NCI-H524 (cell line): ENCODE measurements around the gene EXOC2.

Experiments used
- DNase-seq, 2 experiments: peaks; one replicate each; lab custom pipeline; 2025; lab: John Stamatoyannopoulos, UW

Gene EXOC2

GRCh38 chr6:465531-466348, 227.2 kb downstream of the EXOC2 start:
- peak; percentile 10 to 47 for DNase-seq

DNA sequence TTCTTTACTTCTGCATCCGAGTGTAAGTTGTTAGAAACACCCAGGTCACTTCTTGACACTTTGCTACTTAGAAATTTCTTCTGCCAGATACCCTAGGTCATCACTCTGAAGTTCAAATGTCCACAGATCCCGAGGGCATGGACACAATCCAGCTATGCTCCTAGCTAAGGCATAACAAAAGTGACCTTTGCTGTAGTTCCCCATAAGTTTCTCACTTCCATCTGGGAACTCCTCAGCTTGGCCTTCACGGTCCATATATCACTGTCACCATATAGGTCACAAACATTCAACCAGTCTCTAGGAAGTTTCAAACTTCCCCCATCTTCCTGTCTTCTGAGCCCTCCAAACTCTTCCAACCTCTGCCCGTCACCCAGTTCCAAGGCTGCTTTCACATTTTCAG, 236.1 kb downstream of the EXOC2 start:
- no peak for DNase-seq

- DNase-seq: no peak
Measured at GRCh38 chr6:456358-456867, 236.5 kb downstream of the EXOC2 start.

DNA sequence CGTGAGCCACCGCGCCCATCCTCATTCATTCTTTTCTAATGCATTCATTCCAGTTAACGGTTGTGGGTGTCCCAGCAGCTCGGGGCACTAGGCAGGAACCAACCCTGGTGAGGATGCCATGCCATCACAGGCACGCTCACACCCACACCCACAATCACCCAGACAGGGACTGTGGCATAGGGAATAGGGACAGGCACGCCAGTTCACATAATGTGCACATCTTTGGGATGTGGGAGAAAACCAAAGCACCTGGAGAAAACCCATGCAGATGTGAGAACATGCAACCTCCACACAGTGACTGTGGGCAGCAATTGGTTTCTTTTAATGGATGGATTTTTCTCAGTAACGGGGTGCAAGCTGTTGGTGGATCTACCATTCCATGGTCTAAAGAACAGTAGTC, 237.1 kb downstream of the EXOC2 start:
- no peak for DNase-seq

GRCh38 chr6:455006-455585, 237.8 kb downstream of the EXOC2 start:
- DNase-seq: no peak

DNA sequence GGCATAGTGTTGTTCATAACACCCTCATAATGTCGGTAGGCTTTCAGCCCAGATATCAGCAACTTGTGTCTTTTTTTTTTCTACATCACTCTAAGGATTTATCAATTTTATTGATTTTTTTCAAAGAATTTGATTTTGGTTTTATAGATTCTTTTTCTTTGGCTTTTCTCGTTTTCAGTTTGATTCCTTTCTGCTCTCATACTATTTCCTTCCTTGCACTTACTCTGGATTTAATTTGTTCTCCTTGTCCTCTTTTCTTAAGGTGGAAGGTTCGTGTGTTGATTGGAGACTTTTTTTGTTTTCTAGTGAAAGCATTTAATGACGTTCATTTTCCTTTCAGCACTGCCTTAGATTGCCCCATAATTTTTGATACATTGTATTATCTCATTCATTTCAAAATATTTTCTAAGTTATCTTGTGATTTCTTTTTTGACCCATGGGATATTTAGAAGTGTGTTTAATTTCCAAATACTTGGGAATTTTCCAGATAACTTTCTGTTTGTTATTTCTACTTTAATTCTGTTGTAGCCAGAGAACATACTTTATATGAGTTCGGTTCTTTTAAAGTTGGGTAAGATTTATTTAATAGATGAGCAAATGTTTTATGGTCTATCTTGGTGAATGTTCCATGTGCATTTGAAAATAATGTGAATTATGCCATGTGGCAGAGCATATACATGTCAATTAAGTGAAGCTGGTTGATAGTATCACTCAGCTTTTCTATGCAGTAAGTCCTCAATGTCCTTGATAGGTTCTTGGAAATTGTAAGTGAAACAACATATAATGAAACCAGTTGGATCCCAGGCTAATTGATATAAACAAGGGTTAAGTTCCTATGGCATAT, 238.6 kb downstream of the EXOC2 start:
- no peak for DNase-seq

DNA sequence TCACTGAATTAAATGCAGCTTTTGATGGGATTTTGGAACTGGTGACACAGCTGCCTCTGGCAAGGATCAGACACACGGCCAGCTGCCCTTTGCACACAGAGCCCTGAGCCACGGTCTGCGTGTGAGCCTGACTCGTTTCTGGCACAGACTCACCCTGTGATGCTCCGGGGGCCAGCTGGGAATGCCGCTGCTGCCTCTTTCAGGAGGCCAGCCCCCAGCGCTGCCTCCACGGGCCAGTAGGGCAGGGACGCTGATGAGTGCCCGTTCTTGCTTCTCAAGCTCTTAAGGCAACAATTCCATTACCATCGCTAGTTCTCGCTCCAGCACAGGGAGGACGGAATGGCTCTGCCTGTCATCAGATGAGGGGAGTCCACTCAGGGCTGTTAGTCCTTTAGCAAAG, 239.8 kb downstream of the EXOC2 start:
- peak; percentile 24 to 57 for DNase-seq

DNA sequence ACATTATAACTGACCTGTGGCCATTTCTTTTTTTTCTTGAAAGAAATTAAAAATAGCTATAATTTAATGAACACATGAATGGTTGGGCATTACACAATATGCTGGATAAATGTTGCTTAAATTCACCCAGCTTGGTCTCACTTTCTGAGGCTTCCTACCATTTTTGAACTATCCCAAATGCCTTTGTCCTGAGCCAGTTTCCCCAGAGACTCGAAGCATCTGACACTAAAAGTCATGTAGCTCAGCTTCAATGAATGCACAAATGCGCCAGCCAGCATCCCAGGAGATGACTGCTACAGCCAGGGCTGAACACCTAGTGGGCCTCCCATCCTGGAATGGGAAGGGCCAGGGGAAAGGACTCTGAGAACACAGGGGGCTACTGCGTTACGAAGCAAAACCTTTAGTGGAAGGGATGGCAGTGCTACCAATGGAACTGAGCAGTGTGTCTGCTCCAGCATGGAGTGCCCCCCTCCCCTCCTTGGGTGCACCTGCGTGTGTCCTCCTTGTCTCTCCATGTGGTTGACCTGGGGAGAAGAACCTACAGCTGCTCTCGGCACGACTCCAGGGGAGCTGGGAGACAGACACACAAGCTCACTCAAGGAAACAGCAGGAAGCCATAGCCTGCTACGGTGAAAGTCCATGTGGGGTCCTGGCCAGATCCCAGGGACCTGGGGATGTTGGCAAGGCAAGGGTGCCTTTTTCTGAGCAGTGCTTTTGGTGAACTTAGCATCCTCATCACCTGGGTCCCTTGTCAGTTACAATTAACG, 240.5 kb downstream of the EXOC2 start:
- peak in 1 of 2 experiments; percentile 43 for DNase-seq

- DNase-seq: no peak
Measured at GRCh38 chr6:451847-452246, 241.1 kb downstream of the EXOC2 start.

GRCh38 chr6:451336-451735, 241.6 kb downstream of the EXOC2 start:
- no peak for DNase-seq

DNA sequence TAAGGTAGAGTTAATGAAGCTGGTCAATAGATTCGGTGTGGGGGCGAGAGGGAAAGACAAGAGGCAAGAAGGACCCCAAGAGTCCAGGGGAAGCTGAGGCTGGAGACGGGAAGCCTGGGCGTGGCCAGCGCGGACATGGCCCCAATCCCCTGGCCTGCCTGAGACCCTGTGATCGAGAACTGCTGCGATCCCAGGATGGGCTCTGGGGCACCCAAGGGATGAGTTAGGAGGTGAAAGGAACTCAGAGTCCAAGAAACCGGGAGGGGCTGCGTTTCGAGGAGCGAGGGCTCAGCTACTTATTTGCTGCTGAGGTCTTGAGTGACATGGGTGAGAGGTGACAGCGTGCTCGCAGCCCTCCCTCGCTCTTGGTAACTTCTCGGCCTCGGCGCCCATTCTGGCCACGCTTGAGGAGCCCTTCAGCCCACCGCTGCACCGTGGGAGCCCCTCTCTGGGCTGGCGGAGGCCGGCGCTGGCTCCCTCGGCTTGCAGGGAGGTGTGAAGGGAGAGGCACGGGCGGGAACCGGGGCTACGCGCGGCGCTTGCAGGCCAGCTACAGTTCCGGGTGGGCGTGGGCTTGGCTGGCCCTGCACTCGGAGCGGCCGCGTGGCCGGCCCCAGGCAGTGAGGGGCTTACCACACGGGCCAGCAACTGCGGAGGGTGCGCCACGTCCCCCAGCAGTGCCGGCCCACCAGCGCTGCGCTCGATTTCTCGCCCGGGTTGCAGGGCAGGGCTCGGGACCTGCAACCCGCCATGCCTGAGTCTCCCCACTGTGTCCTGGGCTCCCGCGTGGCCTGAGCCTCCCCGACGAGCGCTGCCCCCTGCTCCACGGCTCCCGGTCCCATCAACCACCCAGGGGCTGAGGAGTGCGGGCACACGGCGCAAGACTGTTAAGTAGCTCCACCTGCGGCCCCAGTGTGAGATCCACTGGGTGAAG, 243.2 kb downstream of the EXOC2 start:
- no peak for DNase-seq

DNA sequence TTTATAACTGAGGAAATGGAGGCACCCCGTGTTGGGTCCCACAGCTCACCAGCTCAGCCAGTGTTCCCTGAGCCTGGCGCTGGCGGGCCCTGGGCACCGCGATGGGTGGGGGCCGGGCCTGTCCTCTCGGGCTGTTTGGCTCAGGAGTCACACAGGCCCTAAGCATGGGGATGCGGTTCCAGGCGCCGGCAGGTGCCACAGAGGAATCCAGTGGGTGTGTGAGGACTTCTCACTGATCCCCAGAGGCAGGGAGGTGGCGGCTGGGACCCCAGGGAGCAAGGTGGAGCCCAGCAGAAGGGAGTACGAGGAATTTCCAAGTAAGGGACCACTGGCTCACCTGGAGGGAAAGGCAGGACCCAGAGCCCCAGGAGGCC, 243.9 kb downstream of the EXOC2 start:
- no peak for DNase-seq

GRCh38 chr6:448296-449056, 244.5 kb downstream of the EXOC2 start:
- no peak for DNase-seq

DNA sequence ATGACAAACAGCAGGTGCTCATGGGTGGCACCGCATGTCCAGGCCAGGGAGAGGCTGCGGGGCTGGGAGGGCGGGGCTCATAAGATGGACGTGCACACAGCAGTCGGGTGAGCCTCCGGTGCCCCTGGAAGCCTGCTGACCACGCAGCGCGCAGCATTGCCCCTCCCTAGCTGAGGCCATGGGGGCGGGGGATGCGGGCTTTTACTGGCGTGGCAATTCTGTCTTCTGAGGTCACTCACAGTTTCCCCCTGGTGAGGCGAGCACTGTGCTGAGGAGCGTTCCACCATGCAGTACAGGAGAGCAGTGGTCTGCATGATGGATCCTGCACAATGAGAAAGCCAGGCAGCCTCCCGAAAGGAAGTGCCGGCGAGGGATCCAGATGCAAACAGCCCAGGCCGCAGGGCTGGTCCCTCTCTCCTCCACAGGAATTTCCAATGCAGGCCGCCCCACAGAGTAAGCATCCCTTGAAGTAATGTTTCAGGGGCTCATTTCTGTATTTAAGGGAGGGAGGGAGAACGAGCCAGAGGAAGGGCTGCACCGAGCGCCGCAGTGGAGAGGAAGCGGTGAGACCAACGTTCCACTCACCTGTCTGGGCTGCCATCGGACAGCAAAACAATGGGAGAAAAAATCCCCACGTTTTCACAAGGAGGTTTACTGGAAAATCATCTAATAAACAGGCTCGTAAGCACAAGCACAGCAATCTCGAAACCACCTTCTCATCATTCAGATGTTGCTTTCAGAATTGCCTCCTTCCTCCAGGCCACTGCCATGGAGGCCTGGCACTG, 245.4 kb downstream of the EXOC2 start:
- DNase-seq: no peak

- DNase-seq: no peak
Measured at GRCh38 chr6:446418-447366, 246.2 kb downstream of the EXOC2 start.

GRCh38 chr6:445571-446417, 247.1 kb downstream of the EXOC2 start:
- no peak for DNase-seq

DNA sequence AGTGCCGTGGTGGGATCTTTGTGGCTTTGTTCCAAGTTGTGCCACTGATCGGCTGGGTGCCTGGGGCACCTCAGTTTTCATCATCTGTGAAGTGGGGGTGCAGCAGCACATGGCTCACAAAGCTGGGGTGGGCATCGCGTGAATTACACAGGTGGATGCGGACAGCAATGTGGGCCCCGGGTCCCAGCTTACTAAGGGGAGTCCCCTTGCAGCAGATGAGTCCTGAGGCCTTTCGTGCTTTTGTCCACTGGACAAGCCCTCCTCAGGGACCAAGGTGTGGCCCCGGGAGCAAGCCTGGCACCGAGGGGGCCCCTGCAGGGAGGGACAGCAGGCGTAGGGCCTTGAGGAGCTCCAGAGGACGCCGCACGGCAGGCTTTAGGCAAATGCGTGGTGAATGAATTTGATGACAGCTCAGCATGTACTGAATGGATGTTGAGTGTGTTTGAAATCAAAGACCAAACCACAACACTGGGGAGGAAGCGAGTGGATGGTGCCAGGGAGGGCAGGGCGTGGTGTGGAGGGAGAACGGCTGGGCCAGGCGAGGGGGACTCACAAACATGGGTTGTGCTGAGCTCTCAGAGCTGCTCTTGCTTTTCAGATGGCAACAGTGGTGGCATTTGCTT, 248.2 kb downstream of the EXOC2 start:
- no peak for DNase-seq
